SHP77 treated with DMSO at 0.1 percent for 48 hours (cell line): Measurements from ENCODE around the gene BEX4.
"Not testable (repeated sequence)": the region's sequence is repeated elsewhere in the genome, so short reads cannot be mapped to it uniquely, and the experiment has no call there.

Source experiments
- DNase-seq: peaks from one replicate; lab custom pipeline; 2025; lab: John Stamatoyannopoulos, UW

The BEX4 gene, protein sequence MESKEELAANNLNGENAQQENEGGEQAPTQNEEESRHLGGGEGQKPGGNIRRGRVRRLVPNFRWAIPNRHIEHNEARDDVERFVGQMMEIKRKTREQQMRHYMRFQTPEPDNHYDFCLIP

GRCh38 chrX:103214870-103215424 lies at the start of gene BEX4:
Gene BEX4 (plus strand): TSS chrX:103215108. CDS start chrX:103216154, 1,046 bp downstream.
- no peak for DNase-seq

DNA sequence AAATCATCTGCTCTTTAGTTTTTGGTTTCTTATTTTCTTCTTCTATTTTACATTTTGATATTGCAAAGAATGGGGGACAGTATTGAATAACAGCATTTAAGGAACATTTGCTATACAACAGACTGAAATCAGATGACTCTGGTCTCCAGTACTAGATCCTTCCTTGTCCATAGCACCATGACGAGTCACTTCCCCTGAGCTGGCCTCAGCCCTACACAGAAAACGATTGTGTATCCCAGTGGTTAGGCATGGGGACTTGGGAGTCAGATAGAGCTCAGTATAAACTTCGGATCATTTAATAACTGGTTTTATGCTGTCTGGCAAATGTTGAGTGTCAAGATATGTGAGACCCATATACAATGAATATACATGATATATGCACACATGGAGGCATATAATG lies 44.7 kb upstream of the BEX4 start:
- no peak for DNase-seq

DNA sequence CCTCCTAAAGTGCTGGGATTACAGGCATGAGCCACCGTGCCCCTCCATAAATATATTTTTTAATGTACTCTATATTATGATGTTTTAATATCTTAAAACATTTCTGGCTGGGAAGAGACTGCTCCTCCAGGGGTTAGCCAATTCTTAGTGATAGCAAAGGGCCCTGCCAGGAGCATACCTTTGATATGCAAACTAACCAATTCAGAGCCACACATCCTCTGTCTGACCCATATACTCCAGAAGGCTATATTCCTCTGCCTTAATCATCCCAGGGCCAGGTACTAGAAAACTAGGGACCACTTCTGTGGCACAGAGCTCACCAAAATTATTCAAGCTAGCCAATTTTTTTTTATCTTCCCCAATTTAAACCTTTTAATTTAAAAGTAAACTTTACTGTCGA lies 43.6 kb upstream of the BEX4 start:
- no peak for DNase-seq

DNA sequence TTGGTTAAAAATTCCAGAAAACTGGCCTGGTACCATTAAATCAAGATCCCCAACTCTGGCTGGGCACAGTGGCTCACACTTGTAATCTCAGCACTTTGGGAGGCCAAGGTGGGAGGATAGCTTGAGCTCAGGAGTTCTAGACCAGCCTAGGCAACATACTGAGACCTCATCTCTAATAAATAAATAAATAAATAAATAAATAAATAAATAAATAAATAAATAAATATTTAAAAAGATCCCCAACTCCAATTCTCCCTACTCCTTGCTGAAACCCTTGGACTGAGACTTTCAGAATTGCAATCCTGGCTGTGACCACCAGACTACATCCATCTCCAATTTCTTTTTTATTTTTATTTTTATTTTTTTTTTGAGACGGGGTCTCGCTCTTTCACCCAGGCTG lies 39.7 kb upstream of the BEX4 start:
- DNase-seq: not testable (repeated sequence)

GRCh38 chrX:103175944-103176753 lies 38.8 kb upstream of the BEX4 start:
- no peak for DNase-seq

- no peak for DNase-seq
Measured at GRCh38 chrX:103177556-103177955, 37.4 kb upstream of the BEX4 start.

DNA sequence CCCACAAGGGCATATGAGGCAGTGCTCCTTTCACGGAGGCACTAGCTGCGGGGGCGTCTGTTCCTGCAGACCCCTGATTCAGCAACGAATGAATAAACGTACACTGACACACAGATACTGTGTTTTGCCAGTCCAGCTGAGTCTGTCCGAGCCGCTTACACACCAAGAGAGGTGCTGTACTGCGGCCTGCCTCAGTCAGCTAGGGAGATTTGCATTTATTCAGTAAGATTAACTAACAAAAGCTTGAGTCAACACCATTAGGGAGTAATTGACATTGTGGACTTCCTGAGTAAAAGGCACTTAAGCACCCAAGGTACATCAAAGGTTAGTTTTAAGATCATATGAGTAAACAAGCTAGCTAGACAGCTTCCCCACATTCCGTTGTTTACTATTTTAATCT lies 31.0 kb upstream of the BEX4 start:
- no peak for DNase-seq

DNA sequence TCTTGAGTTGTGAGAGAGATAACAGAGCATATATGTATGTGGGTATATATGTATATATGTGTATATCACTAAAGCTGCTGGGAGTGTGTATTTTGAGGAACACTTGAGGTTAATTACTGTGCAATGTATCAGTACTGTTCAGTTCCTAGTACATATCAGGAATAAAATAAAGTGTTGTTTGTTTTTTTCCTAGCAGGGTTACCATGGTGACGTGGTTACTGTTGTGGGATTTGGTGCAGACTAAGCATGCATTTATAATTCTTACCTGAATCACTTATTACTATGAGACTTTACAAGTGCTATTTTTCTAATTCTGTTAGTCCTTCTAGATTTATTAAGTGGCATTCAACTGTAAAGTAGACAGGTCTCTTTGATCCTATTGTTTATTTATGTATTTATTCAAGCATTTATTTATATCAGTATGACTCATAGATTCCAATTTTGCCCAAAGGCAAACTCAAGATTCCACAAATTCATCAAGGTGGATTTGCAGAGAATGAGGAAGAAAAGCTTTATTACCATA lies 26.9 kb upstream of the BEX4 start:
- no peak for DNase-seq

- DNase-seq: no peak
Measured at GRCh38 chrX:103197721-103198306, 17.1 kb upstream of the BEX4 start.

DNA sequence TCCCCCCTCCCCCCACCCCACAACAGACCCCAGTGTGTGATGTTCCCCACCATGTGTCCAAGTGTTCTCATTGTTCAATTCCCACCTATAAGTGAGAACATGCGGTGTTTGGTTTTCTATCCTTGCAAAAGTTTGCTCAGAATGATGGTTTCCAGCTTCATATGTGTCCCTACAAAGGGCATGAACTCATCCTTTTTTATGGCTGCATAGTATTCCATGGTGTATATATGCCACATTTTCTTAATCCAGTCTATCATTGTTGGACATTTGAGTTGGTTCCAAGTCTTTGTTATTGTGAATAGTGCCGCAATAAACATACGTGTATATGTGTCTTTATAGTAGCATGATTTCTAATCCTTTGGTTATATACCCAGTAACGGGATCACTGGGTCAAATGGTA lies 16.2 kb upstream of the BEX4 start:
- not testable (repeated sequence) for DNase-seq

- DNase-seq: no peak
Measured at GRCh38 chrX:103201041-103201440, 13.9 kb upstream of the BEX4 start.

DNA sequence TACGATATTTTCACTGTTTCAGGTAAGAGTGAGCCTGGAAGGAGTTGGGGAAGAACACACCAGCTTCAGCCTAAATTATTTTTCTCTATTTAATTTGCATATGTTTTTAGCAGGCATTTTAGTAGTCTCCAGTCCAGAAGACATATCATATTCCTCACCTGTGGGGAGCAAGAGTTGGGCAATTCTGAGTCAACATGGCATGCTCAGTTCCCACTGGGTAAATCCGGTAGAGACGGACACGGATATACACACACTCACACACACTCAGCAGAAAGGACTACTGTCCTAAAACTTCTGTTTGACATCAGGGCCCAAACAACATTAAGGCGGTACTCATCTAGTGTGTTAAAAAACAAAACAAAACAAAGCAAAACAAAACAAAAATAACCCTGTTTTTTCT lies 4.9 kb upstream of the BEX4 start:
- no peak for DNase-seq

GRCh38 chrX:103211012-103211715 lies 3.7 kb upstream of the BEX4 start:
- DNase-seq: no peak

- DNase-seq: no peak
Measured at GRCh38 chrX:103212749-103213457, 2.0 kb upstream of the BEX4 start.

DNA sequence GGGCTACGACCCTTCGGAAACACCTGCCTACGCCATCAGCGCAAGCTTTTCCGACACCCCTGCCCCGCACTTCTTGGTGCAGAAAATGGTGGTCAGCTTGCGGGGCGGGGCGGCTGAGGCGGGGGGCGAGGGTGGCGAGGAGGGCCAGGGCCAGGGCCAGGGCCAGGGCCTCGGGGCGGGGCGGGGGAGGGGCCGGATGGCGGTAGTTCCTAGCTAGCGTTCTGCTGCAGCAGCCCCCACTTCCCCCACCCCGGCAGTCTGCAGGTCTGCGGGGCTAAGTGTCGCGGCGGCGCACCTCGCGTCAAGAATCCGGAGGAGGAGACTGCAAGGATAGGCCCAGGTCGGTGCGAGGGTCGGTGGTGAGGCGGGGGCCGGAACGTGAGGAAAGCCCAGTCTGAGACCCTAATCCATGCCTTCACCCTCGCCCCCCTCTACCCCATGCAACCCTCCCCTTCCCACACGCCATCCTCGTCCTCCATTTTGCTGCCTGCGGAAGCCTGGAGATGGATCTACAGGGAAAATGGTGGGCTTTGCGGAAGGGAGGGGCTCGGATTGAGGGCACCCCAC lies 600 bp downstream of the BEX4 start:
- DNase-seq: no peak

- no peak for DNase-seq
Measured at GRCh38 chrX:103220511-103221323, 5.8 kb downstream of the BEX4 start.

DNA sequence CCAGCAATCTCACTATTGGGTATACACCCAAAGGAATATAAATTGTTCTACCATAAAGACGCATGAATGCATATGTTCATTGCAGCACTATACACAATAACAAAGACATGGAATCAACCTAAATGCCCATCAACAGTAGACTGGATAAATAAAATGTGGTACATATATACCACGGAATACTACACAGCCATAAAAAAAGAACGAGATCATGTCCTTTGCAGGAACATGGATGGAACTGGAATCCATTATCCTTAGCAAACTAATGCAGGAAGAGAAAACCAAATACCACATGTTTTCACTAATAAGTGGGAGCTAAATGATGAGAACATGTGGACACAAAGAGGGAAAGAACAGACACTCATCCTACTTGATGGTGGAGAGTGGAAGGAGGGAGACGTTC lies 11.0 kb downstream of the BEX4 start:
- DNase-seq: not testable (repeated sequence)

DNA sequence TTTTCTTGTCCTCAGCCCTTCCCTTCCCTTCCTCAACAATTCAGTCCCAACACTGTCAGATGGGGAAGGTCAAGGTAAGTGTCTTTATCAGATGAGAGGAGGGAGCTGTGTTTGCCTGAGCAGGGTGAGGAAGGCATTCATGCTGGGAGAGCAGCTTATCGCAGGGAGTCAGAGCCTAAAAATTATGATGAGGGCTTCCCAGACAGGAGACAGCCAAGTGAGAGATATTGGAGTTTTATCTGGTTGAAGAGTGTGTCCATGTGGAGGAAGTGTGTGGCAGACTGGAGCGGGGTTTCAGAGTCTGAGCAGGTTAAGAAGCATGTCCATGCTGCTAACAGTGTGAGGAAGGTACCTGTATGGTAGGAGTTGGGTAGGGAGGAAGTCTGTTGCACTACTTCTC lies 18.4 kb downstream of the BEX4 start:
- DNase-seq: no peak

DNA sequence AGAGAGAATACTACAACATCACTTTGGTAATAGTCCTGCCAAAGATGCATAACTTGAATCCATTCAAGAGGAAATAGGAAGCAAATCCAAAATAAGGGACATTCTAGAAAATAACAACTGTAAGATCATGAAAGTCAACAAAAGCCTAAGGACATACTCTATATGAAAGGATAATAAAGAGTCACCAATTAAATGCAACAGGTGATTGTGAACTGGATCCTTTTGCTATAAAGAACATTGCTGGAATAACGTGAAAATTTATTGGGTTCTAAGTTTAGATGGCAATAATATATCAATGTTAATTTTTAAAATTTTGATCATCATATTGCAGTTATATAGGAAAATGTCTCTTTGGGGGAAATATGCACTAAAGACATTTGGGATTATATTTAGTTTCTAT lies 20.0 kb downstream of the BEX4 start:
- no peak for DNase-seq

- DNase-seq: not testable (repeated sequence)
Measured at GRCh38 chrX:103235608-103236007, 20.7 kb downstream of the BEX4 start.
